Measurements from ENCODE around the gene ZIC1.

DNA sequence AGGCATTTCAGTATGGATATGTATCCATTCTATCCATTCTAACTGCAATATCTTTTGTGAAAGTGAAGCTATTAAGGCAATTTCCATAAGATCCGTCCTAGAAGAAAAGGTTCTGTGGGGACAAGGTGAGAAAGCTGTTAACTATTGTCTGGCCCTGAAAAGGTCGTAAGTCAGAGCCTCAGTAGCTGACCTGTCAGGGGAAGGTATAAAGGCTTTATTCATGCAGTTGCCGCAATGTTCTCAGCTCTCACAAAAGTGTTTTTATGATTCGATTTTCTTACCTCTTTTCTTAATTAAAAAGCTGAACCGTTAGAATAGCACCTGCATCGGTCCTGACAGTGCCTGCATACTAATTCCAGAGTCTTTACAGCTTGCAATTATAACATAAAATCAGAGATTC, 27.6 kb upstream of the ZIC1 start:
- TF ChIP-seq, protein P1, sequence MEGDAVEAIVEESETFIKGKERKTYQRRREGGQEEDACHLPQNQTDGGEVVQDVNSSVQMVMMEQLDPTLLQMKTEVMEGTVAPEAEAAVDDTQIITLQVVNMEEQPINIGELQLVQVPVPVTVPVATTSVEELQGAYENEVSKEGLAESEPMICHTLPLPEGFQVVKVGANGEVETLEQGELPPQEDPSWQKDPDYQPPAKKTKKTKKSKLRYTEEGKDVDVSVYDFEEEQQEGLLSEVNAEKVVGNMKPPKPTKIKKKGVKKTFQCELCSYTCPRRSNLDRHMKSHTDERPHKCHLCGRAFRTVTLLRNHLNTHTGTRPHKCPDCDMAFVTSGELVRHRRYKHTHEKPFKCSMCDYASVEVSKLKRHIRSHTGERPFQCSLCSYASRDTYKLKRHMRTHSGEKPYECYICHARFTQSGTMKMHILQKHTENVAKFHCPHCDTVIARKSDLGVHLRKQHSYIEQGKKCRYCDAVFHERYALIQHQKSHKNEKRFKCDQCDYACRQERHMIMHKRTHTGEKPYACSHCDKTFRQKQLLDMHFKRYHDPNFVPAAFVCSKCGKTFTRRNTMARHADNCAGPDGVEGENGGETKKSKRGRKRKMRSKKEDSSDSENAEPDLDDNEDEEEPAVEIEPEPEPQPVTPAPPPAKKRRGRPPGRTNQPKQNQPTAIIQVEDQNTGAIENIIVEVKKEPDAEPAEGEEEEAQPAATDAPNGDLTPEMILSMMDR (IDR thresholded peaks at IDR 0.05), result no peak
- TF ChIP-seq POLR2A (IDR thresholded peaks at IDR 0.05), result no peak
